ENCODE measurements around the gene ADPRH. TPM values are rescaled to one million over a fixed set of nuclear protein-coding genes. Genes with fewer than 3 reads are reported as not detected.
A peak's percentile ranks its signal among the peaks of the same experiment; 100 is the strongest.

The ADPRH gene
- total and polyA plus RNA-seq, 8 donors: 2.7 to 9.5 (median 5.0) TPM

DNA sequence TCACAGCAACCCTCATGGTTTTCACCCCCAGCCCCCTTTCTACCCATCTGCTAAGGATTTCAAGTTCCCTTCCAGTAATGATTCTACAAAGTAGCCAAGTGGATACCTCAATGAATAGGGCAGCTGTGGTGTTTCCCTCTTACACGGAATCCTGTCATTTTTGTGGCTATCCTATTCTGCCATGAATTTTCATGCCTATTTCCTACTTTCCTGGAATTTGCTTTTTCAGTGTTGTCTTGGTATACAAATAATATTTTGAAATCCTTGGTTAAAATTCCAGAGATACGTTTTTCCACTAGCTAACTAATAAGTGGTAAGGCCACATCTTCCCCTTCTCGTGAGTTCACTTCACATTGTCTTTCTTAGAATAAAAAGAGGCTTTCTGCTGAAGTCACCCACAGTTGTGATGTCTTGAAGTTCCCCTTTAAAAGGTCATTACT is 7.5 kb downstream of the ADPRH start:
- ATAC-seq (peak in 1 of 4 donors; percentile 31), FAIRE-seq (no peak), DNase-seq (no peak)
- no peak overlapping the region for H3K4me3 ChIP-seq
- intact Hi-C loops (cut with DNase I): no loop called here
- H3K27me3 ChIP-seq: no peaks in the 10 kb centered on the region
- WGBS, 2 donors: 83 to 89% methylated on average over 3 of the region's 3 CpGs
- H3K27ac ChIP-seq: no peak overlapping the region
- H3K9me3 ChIP-seq: no peaks in the 10 kb centered on the region
- TF ChIP-seq CTCF (IDR thresholded peaks at IDR 0.05): no peak
- no peaks in the 10 kb centered on the region for H3K36me3 ChIP-seq
- no peaks in the 10 kb centered on the region for H3K4me1 ChIP-seq

- no peak for TF ChIP-seq CTCF (IDR thresholded peaks at IDR 0.05)
- intact Hi-C loops (cut with DNase I): no loop called here
- no peak for FAIRE-seq
These were observed 8.8 kb downstream of the ADPRH start for GRCh38 chr3:119588112-119588511.

GRCh38 chr3:119589102-119589773 is 9.9 kb downstream of the ADPRH start:
- no peaks in the 10 kb centered on the region for H3K27me3 ChIP-seq
- 72 to 74% methylated on average over 6 of the region's 6 CpGs for WGBS, 2 donors
- no peaks in the 10 kb centered on the region for H3K9me3 ChIP-seq
- DNase-seq: no peak
- H3K27ac ChIP-seq: no peak overlapping the region
- ATAC-seq: peak in 2 of 4 donors; percentile 51 to 65
- intact Hi-C loops (cut with DNase I): no loop called here
- TF ChIP-seq CTCF (IDR thresholded peaks at IDR 0.05): no peak
- FAIRE-seq: no peak
- H3K4me3 ChIP-seq: no peak overlapping the region
- no peaks in the 10 kb centered on the region for H3K36me3 ChIP-seq
- no peaks in the 10 kb centered on the region for H3K4me1 ChIP-seq

More at GRCh38 chr3:119588112-119588511, 8.8 kb downstream of the ADPRH start:
- peak in 3 of 4 donors; percentile 34 to 72 (median 60) for ATAC-seq
- 73 to 79% methylated on average over 3 of the region's 3 CpGs for WGBS, 2 donors
- peak in 2 of 6 donors; percentile 46 to 68 for DNase-seq
- Histone ChIP-seq H3K27ac (peak overlapping the region in 2 of 4 donors; percentile 9 to 39), H3K4me1 (no peaks in the 10 kb centered on the region), H3K27me3 (no peaks in the 10 kb centered on the region), H3K36me3 (no peaks in the 10 kb centered on the region), H3K9me3 (no peaks in the 10 kb centered on the region), H3K4me3 (no peak overlapping the region)

DNA sequence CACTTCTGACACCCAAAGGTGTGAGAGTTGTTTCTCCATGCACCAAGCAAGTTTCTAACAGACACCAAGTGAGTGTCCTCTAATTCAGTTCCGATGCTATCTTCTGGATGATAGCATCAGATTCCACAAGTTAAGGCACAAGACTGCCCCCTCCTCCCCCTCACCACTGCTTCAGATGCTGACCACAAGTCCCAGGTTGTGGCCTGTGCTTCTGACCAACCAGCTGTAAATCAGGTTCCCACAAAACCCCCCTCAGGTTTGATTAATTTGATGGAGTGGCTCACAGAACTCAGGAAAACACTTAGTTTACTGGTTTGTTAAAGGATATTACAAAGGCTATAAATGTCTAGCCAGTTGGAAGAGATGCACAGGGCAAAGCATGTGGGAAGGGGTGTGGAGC is 11.4 kb downstream of the ADPRH start:
- TF ChIP-seq CTCF (IDR thresholded peaks at IDR 0.05): no peak
- intact Hi-C loops (cut with DNase I): no loop called here
- Histone ChIP-seq H3K27ac (no peak overlapping the region), H3K4me1 (no peaks in the 10 kb centered on the region), H3K36me3 (no peaks in the 10 kb centered on the region), H3K27me3 (no peaks in the 10 kb centered on the region), H3K4me3 (no peak overlapping the region), H3K9me3 (no peaks in the 10 kb centered on the region)
- 92 to 95% methylated on average over 1 of the region's 1 CpG for WGBS, 2 donors
- DNase-seq (no peak), FAIRE-seq (no peak), ATAC-seq (no peak)

- H3K27ac ChIP-seq: no peak overlapping the region
- 53 to 71% methylated on average over 1 of the region's 1 CpG for WGBS, 2 donors
- intact Hi-C loops (cut with DNase I): no loop called here
- TF ChIP-seq CTCF (IDR thresholded peaks at IDR 0.05): no peak
- H3K36me3 ChIP-seq: no peaks in the 10 kb centered on the region
- H3K4me1 ChIP-seq: peaks cover 2 to 13% (median 7%) of the 10 kb centered on the region in 3 donors
- ATAC-seq (no peak), FAIRE-seq (no peak), DNase-seq (no peak)
- H3K4me3 ChIP-seq: no peak overlapping the region
- no peaks in the 10 kb centered on the region for H3K9me3 ChIP-seq
- no peaks in the 10 kb centered on the region for H3K27me3 ChIP-seq
These were observed 13.6 kb downstream of the ADPRH start for GRCh38 chr3:119592861-119593260.

All from pancreas (tissue), 10 donors.